HG03575 (cell line): ENCODE results near the gene BTNL9.
"Not testable (repeated sequence)": the region's sequence is repeated elsewhere in the genome, so short reads cannot be mapped to it uniquely, and the experiment has no call there.

Experiments used
- ATAC-seq: cut with Tn5 transposase; IDR thresholded peaks from one replicate; pipeline ENCODE4 v1.9.1; 2021; ENCODE audit not compliant: unreplicated experiment, insufficient number of reproducible peaks, low FRiP score; ENCODE audit errors: extremely low read depth

Gene BTNL9

GRCh38 chr5:181041043-181041442 is 977 bp downstream of the BTNL9 start:
- ATAC-seq, result no peak

GRCh38 chr5:181042036-181042713 is 2.1 kb downstream of the BTNL9 start:
- ATAC-seq, result no peak

GRCh38 chr5:181042722-181043121 is 2.7 kb downstream of the BTNL9 start:
- ATAC-seq, result no peak

- no peak for ATAC-seq
Measured at GRCh38 chr5:181043285-181044092, 3.4 kb downstream of the BTNL9 start.

- ATAC-seq, result no peak
Measured at GRCh38 chr5:181044093-181044599, 4.1 kb downstream of the BTNL9 start.

- ATAC-seq, result no peak
Measured at GRCh38 chr5:181044662-181045305, 4.7 kb downstream of the BTNL9 start.

- no peak for ATAC-seq
Measured at GRCh38 chr5:181045316-181045715, 5.2 kb downstream of the BTNL9 start.

GRCh38 chr5:181045857-181046256 is 5.8 kb downstream of the BTNL9 start:
- ATAC-seq, result not testable (repeated sequence)

- ATAC-seq, result no peak
Measured at GRCh38 chr5:181047288-181047687, 7.2 kb downstream of the BTNL9 start.

GRCh38 chr5:181047921-181048320 is 7.9 kb downstream of the BTNL9 start:
- no peak for ATAC-seq

- ATAC-seq, result no peak
Measured at GRCh38 chr5:181050016-181050415, 9.9 kb downstream of the BTNL9 start.

- ATAC-seq, result no peak
Measured at GRCh38 chr5:181051841-181052671, 12.0 kb downstream of the BTNL9 start.

- no peak for ATAC-seq
Measured at GRCh38 chr5:181052672-181053487, 12.8 kb downstream of the BTNL9 start.

GRCh38 chr5:181053488-181054121 is 13.5 kb downstream of the BTNL9 start:
- ATAC-seq, result no peak

GRCh38 chr5:181054138-181054537 is 14.1 kb downstream of the BTNL9 start:
- ATAC-seq, result no peak

GRCh38 chr5:181054871-181055459 is 14.9 kb downstream of the BTNL9 start:
- no peak for ATAC-seq

- no peak for ATAC-seq
Measured at GRCh38 chr5:181056431-181056830, 16.4 kb downstream of the BTNL9 start.
